ENCODE results near the gene PRTN3. TPM values are rescaled to one million over a fixed set of nuclear protein-coding genes. Genes with fewer than 3 reads are reported as not detected.
"Not testable (repeated sequence)": the region's sequence is repeated elsewhere in the genome, so short reads cannot be mapped to it uniquely, and the experiment has no call there.

Gene PRTN3
- polyA plus RNA-seq, 1 of the 3 experiments (the other 2 are of a cell fraction): not detected

DNA sequence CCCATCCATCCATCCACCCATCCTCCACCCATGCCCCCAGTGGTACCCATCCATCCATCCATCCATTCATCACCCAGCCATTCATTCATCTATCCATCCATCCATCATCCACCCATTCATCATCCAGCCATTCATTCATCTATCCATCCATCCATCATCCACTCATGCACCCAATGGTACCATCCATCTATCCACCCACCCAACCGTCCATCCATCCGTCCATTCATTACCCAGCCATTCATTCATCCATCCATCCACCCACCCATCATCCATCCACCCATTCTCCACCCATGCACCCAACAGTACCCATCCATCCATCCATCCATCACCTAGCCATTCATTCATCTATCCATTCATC, 24.3 kb upstream of the PRTN3 start:
- H3K27me3 ChIP-seq (ENCODE audit: insufficient read depth): no peaks in the 10 kb centered on the region
- WGBS (ENCODE audit: low lambda C conversion rate): 98% methylated on average over 2 of the region's 2 CpGs
- H3K79me2 ChIP-seq (ENCODE audit: insufficient read depth): no peaks in the 10 kb centered on the region
- H3K9me3 ChIP-seq: no peaks in the 10 kb centered on the region
- peaks cover 7% of the 10 kb centered on the region for H3F3A ChIP-seq (replicated peaks; ENCODE audit: insufficient read depth)
- POLR2A ChIA-PET: no interaction called here
- no peak overlapping the region for H2AFZ ChIP-seq (ENCODE audit: low read depth)
- no peak overlapping the region for H3K27ac ChIP-seq (ENCODE audit: low read depth in 2 of 2, low read length in 1 of 2)
- TF ChIP-seq NRF1 (IDR thresholded peaks at IDR 0.05; ENCODE audit: low read depth, low read length) (no peak), TEAD4 (IDR thresholded peaks at IDR 0.05; ENCODE audit: borderline replicate concordance, insufficient read depth) (no peak), EZH2phosphoT487 (IDR thresholded peaks at IDR 0.05; ENCODE audit: borderline replicate concordance, low read depth) (no peak), MXI1 (IDR thresholded peaks at IDR 0.05; ENCODE audit: low read depth, low read length) (no peak), ELF1 (IDR thresholded peaks at IDR 0.05) (no peak), GABPA (IDR thresholded peaks at IDR 0.05; ENCODE audit: low read depth) (no peak), RAD21 (IDR thresholded peaks at IDR 0.05; ENCODE audit: low read length) (no peak), SMC3 (IDR thresholded peaks at IDR 0.05; ENCODE audit: low read depth, low read length) (no peak), GATA2 (CRISPR knock-in tag; IDR thresholded peaks at IDR 0.05) (no peak), EP300 (IDR thresholded peaks at IDR 0.05; ENCODE audit: borderline replicate concordance in 1 of 2, low read depth in 1 of 2, low read length in 1 of 2) (no peak), TCF12 (IDR thresholded peaks at IDR 0.05) (no peak), FOXM1 (IDR thresholded peaks at IDR 0.05; ENCODE audit: low read depth) (no peak), MEF2A (IDR thresholded peaks at IDR 0.05; ENCODE audit: borderline replicate concordance, low read depth) (no peak), SIN3A (IDR thresholded peaks at IDR 0.05; ENCODE audit: borderline replicate concordance, low read depth, low read length) (no peak)
- TF ChIP-seq, protein P1, sequence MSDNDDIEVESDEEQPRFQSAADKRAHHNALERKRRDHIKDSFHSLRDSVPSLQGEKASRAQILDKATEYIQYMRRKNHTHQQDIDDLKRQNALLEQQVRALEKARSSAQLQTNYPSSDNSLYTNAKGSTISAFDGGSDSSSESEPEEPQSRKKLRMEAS (IDR thresholded peaks at IDR 0.05; ENCODE audit: low read depth): no peak
- TF ChIP-seq, protein P2, sequence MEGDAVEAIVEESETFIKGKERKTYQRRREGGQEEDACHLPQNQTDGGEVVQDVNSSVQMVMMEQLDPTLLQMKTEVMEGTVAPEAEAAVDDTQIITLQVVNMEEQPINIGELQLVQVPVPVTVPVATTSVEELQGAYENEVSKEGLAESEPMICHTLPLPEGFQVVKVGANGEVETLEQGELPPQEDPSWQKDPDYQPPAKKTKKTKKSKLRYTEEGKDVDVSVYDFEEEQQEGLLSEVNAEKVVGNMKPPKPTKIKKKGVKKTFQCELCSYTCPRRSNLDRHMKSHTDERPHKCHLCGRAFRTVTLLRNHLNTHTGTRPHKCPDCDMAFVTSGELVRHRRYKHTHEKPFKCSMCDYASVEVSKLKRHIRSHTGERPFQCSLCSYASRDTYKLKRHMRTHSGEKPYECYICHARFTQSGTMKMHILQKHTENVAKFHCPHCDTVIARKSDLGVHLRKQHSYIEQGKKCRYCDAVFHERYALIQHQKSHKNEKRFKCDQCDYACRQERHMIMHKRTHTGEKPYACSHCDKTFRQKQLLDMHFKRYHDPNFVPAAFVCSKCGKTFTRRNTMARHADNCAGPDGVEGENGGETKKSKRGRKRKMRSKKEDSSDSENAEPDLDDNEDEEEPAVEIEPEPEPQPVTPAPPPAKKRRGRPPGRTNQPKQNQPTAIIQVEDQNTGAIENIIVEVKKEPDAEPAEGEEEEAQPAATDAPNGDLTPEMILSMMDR (IDR thresholded peaks at IDR 0.05): no peak
- TF ChIP-seq, protein P3, sequence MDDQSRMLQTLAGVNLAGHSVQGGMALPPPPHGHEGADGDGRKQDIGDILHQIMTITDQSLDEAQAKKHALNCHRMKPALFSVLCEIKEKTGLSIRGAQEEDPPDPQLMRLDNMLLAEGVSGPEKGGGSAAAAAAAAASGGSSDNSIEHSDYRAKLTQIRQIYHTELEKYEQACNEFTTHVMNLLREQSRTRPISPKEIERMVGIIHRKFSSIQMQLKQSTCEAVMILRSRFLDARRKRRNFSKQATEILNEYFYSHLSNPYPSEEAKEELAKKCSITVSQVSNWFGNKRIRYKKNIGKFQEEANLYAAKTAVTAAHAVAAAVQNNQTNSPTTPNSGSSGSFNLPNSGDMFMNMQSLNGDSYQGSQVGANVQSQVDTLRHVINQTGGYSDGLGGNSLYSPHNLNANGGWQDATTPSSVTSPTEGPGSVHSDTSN (IDR thresholded peaks at IDR 0.05): no peak
- TF ChIP-seq, protein P4, sequence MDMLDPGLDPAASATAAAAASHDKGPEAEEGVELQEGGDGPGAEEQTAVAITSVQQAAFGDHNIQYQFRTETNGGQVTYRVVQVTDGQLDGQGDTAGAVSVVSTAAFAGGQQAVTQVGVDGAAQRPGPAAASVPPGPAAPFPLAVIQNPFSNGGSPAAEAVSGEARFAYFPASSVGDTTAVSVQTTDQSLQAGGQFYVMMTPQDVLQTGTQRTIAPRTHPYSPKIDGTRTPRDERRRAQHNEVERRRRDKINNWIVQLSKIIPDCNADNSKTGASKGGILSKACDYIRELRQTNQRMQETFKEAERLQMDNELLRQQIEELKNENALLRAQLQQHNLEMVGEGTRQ (IDR thresholded peaks at IDR 0.05; ENCODE audit: borderline replicate concordance, low read depth, low read length): no peak
- TF ChIP-seq, protein P5, sequence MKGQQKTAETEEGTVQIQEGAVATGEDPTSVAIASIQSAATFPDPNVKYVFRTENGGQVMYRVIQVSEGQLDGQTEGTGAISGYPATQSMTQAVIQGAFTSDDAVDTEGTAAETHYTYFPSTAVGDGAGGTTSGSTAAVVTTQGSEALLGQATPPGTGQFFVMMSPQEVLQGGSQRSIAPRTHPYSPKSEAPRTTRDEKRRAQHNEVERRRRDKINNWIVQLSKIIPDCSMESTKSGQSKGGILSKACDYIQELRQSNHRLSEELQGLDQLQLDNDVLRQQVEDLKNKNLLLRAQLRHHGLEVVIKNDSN (IDR thresholded peaks at IDR 0.05; ENCODE audit: borderline replicate concordance, low read depth): no peak
- TF ChIP-seq, protein P6, sequence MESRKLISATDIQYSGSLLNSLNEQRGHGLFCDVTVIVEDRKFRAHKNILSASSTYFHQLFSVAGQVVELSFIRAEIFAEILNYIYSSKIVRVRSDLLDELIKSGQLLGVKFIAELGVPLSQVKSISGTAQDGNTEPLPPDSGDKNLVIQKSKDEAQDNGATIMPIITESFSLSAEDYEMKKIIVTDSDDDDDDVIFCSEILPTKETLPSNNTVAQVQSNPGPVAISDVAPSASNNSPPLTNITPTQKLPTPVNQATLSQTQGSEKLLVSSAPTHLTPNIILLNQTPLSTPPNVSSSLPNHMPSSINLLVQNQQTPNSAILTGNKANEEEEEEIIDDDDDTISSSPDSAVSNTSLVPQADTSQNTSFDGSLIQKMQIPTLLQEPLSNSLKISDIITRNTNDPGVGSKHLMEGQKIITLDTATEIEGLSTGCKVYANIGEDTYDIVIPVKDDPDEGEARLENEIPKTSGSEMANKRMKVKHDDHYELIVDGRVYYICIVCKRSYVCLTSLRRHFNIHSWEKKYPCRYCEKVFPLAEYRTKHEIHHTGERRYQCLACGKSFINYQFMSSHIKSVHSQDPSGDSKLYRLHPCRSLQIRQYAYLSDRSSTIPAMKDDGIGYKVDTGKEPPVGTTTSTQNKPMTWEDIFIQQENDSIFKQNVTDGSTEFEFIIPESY (IDR thresholded peaks at IDR 0.05; ENCODE audit: borderline replicate concordance, low read depth): no peak
- no peaks in the 10 kb centered on the region for H3K4me1 ChIP-seq (ENCODE audit: control insufficient read depth in 1 of 2, insufficient read depth in 2 of 2, low read depth in 1 of 2, low read length in 1 of 2)
- H3K4me2 ChIP-seq: no peak overlapping the region
- H3K9ac ChIP-seq: no peak overlapping the region
- H3K36me3 ChIP-seq (replicated peaks in 1 of 2; ENCODE audit: control insufficient read depth in 1 of 2, insufficient read depth in 2 of 2, low read length in 1 of 2): peaks cover 6 to 7% of the 10 kb centered on the region in 2 experiments
- no peaks in the 10 kb centered on the region for H3K9me2 ChIP-seq
- CTCF ChIA-PET: no interaction called here
- no peak for DNase-seq
- H4K20me1 ChIP-seq (ENCODE audit: insufficient read depth): peaks cover 7% of the 10 kb centered on the region
- H3K4me3 ChIP-seq (ENCODE audit: low read depth in 2 of 2, low read length in 1 of 2): no peak overlapping the region

DNA sequence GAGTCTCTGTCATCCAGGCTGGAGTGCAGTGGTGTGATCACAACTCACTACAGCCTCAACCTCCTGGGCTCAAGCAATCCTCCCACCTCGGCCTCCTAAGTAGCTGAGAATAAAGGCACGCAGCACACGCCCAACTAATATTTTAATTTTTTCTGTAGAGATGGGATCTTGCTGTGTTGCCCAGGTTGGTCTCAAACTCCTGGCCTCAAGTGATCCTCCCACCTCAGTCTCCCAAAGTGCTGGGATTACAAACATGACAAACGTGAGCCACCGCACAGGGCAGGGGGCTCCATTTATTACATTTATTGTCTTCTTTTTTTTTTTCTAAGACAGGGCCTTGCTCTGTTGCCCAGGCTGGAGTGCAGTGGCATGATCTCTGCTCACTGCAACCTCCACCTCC, 20.6 kb upstream of the PRTN3 start:
- H4K20me1 ChIP-seq (ENCODE audit: insufficient read depth); POLR2A ChIA-PET; H3K4me1 ChIP-seq (ENCODE audit: control insufficient read depth in 1 of 2, insufficient read depth in 2 of 2, low read depth in 1 of 2, low read length in 1 of 2); H3K4me3 ChIP-seq (ENCODE audit: low read depth in 2 of 2, low read length in 1 of 2); CTCF ChIA-PET; H2AFZ ChIP-seq (ENCODE audit: low read depth); H3K27me3 ChIP-seq (ENCODE audit: insufficient read depth); H3K27ac ChIP-seq (ENCODE audit: low read depth in 2 of 2, low read length in 1 of 2); H3K9me2 ChIP-seq; H3F3A ChIP-seq (replicated peaks; ENCODE audit: insufficient read depth); H3K36me3 ChIP-seq (replicated peaks in 1 of 2; ENCODE audit: control insufficient read depth in 1 of 2, insufficient read depth in 2 of 2, low read length in 1 of 2); H3K79me2 ChIP-seq (ENCODE audit: insufficient read depth); H3K4me2 ChIP-seq; DNase-seq; H3K9me3 ChIP-seq; H3K9ac ChIP-seq: not testable (repeated sequence)
- WGBS (ENCODE audit: low lambda C conversion rate): 93% methylated on average over 5 of the region's 5 CpGs

Measured in SK-N-SH (cell line).